Jurkat, Clone E6-1 (cell line): ENCODE measurements around the gene ITGA4. TPM values are rescaled to one million over a fixed set of nuclear protein-coding genes. Genes with fewer than 3 reads are reported as not detected.
"Not testable (repeated sequence)": the region's sequence is repeated elsewhere in the genome, so short reads cannot be mapped to it uniquely, and the experiment has no call there.

Source experiments
- DNase-seq: peaks from one replicate; pipeline ENCODE4 v3.0.0-alpha.2; 2011; ENCODE audit warnings: low read depth, low spot score
- H3K4me3 ChIP-seq: 2 replicates; pipeline ENCODE4 v1.5.1; 2011; ENCODE audit warnings: mild to moderate bottlenecking, low read length, control low read depth, moderate library complexity
- polyA plus RNA-seq: library from polyadenylated mRNA; unstranded; fragments of >200 nt; gene quantifications from one replicate; pipeline ENCODE4 v1.2.1, GENCODE V29; 2012; ENCODE audit warnings: missing spikeins; ENCODE audit not compliant: insufficient read length, insufficient read depth

Gene ITGA4
- 106 TPM for polyA plus RNA-seq

DNA sequence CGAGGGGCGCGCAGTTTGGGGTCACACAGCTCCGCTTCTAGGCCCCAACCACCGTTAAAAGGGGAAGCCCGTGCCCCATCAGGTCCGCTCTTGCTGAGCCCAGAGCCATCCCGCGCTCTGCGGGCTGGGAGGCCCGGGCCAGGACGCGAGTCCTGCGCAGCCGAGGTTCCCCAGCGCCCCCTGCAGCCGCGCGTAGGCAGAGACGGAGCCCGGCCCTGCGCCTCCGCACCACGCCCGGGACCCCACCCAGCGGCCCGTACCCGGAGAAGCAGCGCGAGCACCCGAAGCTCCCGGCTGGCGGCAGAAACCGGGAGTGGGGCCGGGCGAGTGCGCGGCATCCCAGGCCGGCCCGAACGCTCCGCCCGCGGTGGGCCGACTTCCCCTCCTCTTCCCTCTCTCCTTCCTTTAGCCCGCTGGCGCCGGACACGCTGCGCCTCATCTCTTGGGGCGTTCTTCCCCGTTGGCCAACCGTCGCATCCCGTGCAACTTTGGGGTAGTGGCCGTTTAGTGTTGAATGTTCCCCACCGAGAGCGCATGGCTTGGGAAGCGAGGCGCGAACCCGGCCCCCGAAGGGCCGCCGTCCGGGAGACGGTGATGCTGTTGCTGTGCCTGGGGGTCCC lies at the start of gene ITGA4:
Gene ITGA4 (plus strand): TSS at position 266 of the 620 bp plus-strand sequence. CDS start 269 bp downstream, at position 535.
- DNase-seq: peak; percentile 86
- H3K4me3 ChIP-seq: peak within 1 kb of the TSS; percentile 84

DNA sequence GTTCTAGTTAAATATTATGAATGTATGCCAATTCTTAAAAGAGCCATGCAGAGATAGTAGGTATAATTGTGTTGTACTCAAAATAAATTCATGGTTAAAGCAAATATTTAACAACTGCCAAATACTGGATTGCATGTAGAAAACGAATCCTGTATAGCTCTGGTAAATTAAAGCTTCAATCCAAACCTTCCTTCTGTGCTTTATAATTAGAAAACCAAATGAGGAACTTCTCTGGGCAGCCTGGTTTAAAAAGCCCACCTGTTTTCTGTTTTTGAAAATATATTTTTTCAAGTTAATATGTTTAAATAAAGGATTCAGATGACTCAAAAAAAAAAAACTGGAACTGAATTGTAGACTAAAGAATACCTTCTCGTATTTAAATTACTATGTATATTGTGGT lies 48.3 kb upstream of the ITGA4 start:
- DNase-seq: no peak
- no peak overlapping the region for H3K4me3 ChIP-seq

DNA sequence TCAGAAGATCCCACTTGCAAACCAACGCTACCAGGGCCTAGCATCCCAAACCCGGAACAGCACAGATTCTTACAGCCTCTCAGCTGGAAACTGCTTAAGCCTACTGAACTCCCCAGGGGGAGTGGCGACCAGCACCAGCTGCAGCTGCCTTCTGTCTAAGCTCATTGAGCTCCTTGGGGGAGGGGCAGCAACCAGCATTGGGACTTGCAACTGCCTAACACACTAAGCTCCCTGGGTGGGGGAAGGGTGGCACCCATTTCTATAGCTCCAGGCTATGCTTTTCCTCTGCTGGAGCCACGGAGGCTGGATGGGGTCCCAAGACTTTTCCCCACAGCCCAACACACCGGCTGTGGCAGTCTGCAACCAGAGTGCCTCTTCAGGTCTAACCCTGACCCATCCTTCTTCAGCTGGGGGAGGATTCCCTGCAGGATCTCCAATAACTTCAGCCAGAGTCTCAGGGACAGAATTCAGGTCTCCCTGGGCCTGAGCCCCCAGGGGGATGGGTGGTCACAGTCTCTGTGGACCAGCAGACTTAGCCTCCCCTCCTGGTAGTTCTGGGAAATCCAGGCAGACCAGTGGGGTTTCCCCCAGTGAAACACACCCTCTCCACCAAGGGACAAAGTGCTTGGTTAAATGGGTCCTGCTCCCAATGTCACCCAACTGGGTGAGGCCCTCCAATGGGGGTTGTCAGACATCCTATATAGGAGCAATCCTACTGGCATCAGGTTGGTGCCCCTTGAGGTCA lies 45.9 kb upstream of the ITGA4 start:
- peak; percentile 99 for DNase-seq
- peak overlapping the region; percentile 39 for H3K4me3 ChIP-seq

DNA sequence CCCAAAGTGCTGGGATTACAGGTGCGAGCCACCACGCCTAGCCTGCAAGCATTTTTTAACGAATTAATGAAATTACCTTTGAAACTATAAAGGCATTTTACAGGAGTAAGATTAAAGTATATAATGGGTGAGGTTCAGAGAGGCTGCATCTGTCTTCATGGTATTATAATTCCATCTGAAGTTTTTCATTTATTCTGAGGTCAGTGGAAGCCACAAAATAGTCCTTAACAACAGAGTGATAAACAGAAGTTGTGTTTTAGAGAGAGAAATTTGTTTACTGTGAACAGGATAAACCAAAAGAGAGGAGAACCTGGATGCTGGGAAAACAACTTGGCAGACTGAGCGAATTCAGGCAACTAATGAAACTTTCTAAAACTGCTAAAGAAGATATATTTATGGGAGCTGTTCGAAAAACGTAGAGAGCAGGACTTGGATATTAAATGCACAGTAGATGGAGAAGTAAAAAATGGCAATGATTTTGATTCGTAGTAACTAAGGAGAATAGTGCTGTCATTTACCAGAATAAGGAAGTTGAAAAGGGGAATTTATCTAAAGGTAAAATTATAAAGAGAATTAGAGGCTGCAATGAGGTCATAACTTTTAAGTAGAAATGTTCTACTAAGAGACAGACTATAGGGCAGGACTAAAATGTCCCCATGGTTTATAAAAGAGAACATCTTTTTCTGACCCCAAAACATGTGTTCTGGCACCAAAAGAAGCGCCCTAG lies 37.9 kb upstream of the ITGA4 start:
- no peak overlapping the region for H3K4me3 ChIP-seq
- no peak for DNase-seq

DNA sequence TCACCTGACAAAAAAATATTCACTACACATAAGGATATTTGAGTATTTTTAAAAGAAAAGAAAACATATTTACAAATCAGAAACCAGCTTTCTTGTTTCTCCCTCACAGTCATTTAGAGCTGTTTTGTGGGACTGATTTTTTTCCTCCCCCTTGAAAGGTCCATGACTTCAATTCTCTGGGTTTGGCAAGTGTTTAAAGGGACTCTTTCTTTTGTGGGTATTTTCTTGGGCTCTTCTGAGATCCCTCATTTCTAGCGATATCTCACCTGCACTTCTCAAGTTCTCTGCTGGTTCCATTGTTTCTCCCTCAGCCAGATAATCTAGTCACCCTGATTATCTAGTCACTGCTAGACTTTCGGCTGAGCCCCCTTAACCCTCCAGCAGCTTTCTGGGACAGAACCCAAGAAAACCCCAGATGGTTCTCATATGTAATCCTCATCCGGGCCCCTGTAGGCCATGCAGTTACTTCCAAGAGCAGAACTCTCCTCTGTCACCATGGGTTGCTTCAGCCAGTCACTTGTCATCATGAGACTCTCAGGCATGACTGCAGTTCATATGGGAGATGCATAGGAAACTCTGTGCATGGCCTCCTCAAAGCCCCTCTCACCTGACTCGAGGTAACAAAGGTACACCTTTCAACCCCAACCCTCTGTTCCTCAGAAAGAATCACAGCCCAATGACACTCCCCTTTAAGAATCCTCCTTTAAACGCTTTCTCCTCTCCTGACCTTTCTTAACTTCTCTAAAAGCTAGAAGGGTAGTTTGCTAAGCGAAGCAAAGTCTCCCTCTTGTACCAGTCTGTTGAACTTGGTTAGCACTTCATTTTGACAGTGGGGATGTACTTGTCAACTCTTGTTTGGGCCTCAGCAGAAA lies 36.7 kb upstream of the ITGA4 start:
- DNase-seq: no peak
- H3K4me3 ChIP-seq: no peak overlapping the region

DNA sequence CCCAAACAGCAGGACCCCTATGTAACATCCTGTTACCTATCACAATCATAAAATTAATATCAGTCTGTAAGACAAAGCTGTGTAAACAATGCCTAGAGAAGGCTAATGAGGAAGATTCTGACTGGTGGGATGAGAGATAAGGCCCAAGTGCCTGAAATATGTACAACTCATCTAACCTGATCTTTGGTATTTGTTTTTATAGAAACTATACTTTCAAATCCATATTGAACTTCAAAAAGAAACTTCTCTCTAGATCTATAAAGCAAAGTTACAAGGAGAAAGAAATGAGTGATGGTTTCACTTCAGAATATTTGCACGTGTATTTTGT lies 36.1 kb upstream of the ITGA4 start:
- H3K4me3 ChIP-seq: no peak overlapping the region
- no peak for DNase-seq

DNA sequence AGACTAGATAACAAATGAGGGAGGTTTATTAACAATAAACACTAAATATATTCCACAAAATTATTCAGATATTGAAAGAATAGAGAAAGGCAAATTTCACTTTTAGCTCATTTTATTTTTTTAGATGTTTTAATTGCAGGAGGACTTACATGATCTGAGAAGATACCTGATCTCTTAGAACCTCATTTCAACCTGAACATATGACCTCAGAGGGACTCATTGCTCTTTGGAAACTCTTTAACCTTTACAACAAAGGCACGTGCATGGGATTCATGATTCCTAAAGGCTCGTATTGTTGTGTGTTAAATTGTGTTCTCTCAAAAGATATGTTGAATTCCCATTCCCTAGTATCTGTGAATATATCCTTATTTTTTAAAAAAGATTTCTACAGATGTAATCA lies 35.7 kb upstream of the ITGA4 start:
- no peak for DNase-seq
- no peak overlapping the region for H3K4me3 ChIP-seq

DNA sequence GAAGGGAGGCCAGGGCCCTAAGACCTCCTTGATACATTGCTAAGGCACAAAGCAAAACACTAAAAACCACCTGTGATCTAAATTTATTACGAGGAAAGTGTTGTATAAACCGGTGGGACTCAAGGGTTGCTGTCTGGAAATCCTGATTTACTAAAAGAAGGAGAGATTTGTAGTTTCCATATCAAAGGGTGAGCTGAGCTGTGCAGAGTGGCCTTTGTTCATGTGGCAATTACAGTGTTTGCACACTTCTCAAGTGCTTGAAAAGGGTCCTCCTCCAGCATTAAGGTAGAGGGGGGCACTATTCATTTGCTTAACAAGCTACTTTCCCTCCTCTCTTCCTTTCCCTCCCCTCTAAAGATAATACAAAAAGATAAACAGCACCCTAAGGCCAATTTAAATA lies 30.5 kb upstream of the ITGA4 start:
- no peak for DNase-seq
- no peak overlapping the region for H3K4me3 ChIP-seq

DNA sequence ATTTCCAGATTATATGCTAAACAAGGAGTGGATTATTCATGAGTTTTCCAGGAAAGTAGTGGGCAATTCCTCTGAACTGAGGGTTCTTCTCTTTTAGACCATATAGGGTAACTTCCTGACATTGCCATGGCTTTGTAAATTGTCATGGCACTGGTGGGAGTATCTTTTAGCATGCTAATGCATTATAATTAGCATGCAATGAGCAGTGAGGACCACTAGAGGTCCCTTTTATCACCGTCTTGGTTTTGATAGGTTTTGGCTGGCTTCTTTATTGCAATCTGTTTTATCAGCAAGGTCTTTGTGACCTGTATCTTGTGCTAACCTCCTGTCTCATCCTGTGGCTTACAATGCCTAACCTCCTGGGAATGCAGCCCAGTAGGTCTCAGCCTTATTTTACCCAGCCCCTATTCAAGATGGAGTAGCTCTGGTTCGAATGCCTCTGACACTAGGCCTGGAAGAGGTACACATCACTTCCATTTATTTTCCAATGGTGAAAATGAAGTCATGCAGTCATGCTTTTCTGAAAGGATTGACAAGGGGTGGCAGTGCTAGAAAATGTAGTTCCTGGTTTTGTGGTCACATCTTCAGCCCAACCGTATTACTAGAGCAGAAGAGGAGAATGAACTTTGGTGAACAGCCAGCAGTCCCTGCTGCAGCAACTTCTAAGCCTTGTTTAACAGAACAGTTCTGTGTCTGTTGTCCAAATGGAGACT lies 26.6 kb upstream of the ITGA4 start:
- no peak overlapping the region for H3K4me3 ChIP-seq
- peak; percentile 78 for DNase-seq

DNA sequence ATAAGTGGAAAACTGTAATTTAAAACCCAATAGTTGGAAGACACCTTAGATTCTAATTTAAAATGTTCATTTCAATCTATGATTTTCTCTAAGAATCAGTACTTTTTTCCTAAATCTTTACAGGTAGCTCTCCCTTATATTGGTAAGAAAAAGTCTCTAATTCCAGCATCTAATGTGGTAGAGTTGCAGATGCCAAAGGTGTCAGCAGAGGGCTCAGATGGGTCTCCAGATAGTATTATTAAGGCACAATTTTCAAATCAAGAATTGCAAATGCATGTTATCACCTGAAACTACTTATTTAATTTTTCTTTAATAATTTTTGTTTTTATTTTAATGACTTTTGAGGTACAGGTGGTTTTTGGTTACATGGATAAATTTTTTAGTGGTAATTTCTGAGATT lies 25.5 kb upstream of the ITGA4 start:
- H3K4me3 ChIP-seq: no peak overlapping the region
- no peak for DNase-seq

DNA sequence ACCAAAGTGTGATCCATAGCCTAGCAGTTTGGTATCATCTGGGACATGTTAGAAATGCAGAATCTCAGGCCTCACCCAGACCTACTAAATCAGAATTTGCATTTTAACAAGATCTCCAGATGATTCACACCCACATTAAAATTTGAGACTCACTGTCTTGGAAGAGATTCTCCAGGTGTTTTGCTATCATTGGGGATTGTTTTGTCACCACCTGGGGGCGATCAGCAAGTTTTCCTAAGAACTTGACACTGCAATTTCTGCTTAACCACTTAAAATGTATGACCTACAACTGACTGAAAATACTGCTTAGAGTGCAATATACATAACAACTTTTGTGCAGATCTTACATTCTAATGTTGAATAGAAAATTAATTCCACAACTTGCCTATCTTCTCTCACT lies 18.9 kb upstream of the ITGA4 start:
- no peak overlapping the region for H3K4me3 ChIP-seq
- peak; percentile 86 for DNase-seq

DNA sequence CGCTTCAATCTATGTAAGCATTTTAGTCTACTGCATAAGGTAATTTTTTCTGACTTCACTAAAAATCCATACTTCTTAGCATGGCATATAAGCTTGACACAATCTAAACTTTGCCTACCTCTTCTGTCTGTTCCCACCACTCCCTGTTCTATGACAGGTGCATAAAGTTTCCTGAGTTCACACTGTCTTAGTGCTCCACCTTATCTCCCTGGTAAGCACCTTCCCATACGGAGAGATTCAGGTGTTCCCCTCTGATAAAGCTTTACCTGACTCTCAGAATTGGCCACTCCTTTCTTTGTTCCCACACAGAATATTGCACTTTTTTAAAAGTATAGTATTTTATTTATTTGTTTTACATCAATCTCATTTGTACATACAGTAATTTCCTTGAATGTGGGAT lies 16.8 kb upstream of the ITGA4 start:
- no peak for DNase-seq
- no peak overlapping the region for H3K4me3 ChIP-seq

DNA sequence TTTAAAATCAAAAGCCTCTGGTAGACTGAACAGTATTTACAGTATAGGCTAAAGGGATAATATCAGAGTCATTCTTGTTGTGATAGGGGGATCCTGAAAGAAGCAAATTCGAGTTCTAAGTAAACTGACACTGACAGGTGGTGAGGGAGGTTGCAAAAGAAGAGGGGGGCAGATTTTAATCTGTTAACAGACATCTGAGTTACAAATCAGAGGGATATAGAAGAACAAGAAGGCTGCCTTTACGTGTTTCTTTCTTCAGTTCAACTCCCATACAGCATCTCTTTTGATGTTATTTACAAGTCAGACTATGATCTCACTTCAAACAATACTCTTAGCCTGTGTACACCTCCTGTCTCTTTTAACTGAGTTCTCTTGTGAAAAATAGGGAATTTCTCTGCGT lies 16.3 kb upstream of the ITGA4 start:
- peak; percentile 91 for DNase-seq
- H3K4me3 ChIP-seq: peak overlapping the region; percentile 3

DNA sequence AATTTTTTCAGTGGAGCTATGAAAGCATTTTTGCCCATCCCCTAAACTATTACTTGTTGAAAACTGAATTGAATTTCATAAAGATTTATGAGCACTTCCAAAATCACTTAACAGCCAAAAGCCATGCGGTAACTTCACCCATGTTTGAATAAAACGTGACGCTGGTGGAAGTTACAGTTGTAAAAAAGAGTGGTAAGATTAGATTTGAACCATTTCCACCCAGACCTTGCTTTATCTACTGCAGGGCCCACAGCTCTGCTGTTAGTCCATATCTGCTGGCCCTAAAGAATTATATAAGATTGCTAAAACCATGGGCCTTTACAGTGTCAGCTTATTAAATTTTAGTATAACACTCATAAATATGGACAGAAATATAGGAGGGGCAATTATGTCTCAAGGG lies 15.5 kb upstream of the ITGA4 start:
- H3K4me3 ChIP-seq: no peak overlapping the region
- no peak for DNase-seq

DNA sequence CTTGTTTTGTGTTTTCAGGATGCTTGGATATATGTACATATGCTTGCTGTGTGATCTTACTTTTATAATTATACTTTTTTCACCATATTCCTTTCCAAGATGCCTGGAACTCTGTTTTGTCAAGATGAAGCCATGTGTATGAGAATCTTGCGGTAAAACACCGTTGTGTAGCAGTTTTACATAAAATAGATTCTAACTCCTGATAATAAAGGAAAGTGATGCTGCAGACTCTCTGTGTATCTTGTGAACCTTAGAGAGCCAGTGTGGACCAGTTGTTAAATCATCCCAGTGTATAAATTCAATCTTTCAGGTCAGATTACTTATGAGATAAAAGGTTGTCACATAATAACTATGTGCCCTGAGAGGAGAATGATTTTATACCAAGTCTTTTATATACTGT lies 12.5 kb upstream of the ITGA4 start:
- DNase-seq: peak; percentile 81
- H3K4me3 ChIP-seq: peak overlapping the region; percentile 17

DNA sequence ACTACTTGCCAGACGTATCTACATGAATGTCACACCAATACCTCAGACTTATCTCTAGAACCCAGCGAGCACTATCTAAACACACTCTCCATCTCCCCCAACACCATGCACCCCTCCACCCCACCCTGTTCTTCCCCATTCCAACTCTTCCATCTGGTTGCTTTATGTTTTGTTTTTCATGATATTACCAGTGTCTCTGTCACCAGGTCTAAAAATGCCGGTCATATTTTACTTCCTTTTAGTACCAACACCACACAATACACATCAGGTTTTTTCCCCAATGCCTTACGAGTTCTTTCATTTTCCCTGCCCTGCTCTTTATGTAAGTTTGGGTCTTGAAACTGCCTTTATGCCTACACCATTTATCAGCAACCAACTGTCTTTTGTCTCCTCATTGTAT lies 10.2 kb upstream of the ITGA4 start:
- H3K4me3 ChIP-seq: peak overlapping the region; percentile 11; the same call in 1 of the 2 replicates
- no peak for DNase-seq

DNA sequence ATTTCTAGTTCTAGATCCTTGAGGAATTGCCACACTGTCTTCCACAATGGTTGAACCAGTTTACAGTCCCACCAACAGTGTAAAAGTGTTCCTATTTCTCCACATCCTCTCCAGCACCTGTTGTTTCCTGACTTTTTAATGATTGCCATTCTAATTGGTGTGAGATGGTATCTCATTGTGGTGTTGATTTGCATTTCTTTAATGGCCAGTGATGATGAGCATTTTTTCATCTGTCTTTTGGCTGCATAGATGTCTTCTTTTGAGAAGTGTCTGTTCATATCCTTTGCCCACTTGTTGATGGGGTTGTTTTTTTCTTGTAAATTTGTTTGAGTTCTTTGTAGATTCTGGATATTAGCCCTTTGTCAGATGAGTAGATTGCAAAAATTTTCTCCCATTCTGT lies 7.9 kb upstream of the ITGA4 start:
- not testable (repeated sequence) for DNase-seq, H3K4me3 ChIP-seq

DNA sequence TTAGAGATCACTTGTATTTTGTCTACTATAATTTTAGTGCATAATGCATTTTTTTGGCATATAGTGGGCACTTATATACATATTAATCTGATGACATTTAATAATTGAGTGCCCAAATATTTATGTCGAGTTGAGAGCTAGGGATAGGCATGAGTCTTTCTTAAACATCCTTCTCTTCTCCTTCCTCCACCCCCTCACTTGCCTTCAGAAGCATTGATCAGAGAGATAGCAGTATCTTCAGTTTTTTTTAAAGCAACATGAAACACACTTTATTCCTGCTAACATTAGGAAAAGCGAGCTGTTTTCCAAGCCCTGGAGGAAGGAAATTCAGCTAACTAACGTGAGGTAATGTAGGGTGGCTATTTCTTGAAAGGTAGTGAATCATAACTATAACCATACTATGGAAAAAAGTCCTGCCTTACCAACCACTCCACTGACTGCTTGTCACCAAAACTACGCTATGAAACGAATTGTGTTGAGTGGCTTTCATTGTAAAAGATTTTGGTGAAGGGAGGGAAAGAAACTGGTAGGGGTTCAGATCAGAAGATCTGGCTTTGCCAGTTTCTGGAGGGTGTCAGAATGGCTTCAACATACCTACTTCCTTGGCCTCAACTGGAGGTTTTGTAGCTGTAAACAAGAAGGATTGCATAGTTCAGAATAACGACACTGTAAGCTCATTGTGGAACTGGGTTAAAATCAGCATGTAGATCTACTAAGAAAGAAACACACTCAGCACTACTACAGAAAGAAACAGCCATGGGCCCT lies 2.3 kb upstream of the ITGA4 start:
- peak overlapping the region; percentile 3; the same call in 1 of the 2 replicates for H3K4me3 ChIP-seq
- no peak for DNase-seq
